IPS-18a (cell line): Measurements from ENCODE around the gene PTPRN2.

Experiments
- H3K27ac ChIP-seq: one replicate; pipeline ENCODE4 v1.5.1; 2013; ENCODE audit warnings: low read length
- H3K27me3 ChIP-seq: one replicate; pipeline ENCODE4 v1.6.1; 2013; ENCODE audit warnings: mild to moderate bottlenecking, low read length; ENCODE audit not compliant: control insufficient read depth, insufficient read depth
- H3K36me3 ChIP-seq: one replicate; pipeline ENCODE4 v1.6.1; 2013; ENCODE audit warnings: low read depth, low read length; ENCODE audit not compliant: control insufficient read depth
- H3K4me1 ChIP-seq: one replicate; pipeline ENCODE4 v1.6.1; 2013; ENCODE audit warnings: low read depth, low read length; ENCODE audit not compliant: control insufficient read depth
- H3K4me3 ChIP-seq: one replicate; pipeline ENCODE4 v1.5.1; 2013; ENCODE audit warnings: low read length
- H3K9ac ChIP-seq: one replicate; pipeline ENCODE4 v1.6.1; 2013; ENCODE audit warnings: mild to moderate bottlenecking, low read length, moderate library complexity
- H3K9me3 ChIP-seq: one replicate; pipeline ENCODE4 v1.6.1; 2013; ENCODE audit warnings: low read depth, low read length; ENCODE audit not compliant: control insufficient read depth

PTPRN2 gene

GRCh38 chr7:158570449-158571170, 17.0 kb downstream of the PTPRN2 start:
- Histone ChIP-seq H3K9me3 (no peaks in the 10 kb centered on the region), H3K4me1 (peaks cover 7% of the 10 kb centered on the region), H3K4me3 (no peak overlapping the region), H3K9ac (no peak overlapping the region), H3K27ac (no peak overlapping the region), H3K36me3 (no peaks in the 10 kb centered on the region), H3K27me3 (no peaks in the 10 kb centered on the region)

- no peaks in the 10 kb centered on the region for H3K27me3 ChIP-seq
- H3K9me3 ChIP-seq, result no peaks in the 10 kb centered on the region
Measured at GRCh38 chr7:158569858-158570323, 17.7 kb downstream of the PTPRN2 start.

GRCh38 chr7:158568974-158569857, 18.4 kb downstream of the PTPRN2 start:
- no peaks in the 10 kb centered on the region for H3K36me3 ChIP-seq
- no peak overlapping the region for H3K4me3 ChIP-seq
- H3K9me3 ChIP-seq, result no peaks in the 10 kb centered on the region
- no peaks in the 10 kb centered on the region for H3K27me3 ChIP-seq
- H3K9ac ChIP-seq, result no peak overlapping the region
- H3K27ac ChIP-seq, result no peak overlapping the region
- peaks cover 7% of the 10 kb centered on the region for H3K4me1 ChIP-seq

More at GRCh38 chr7:158569858-158570323, 17.7 kb downstream of the PTPRN2 start:
- H3K4me3 ChIP-seq, result no peak overlapping the region
- no peak overlapping the region for H3K9ac ChIP-seq
- H3K36me3 ChIP-seq, result no peaks in the 10 kb centered on the region
- no peak overlapping the region for H3K27ac ChIP-seq
- H3K4me1 ChIP-seq, result peaks cover 7% of the 10 kb centered on the region

- Histone ChIP-seq H3K9ac (no peak overlapping the region), H3K27me3 (no peaks in the 10 kb centered on the region), H3K4me1 (peaks cover 14% of the 10 kb centered on the region), H3K9me3 (no peaks in the 10 kb centered on the region), H3K27ac (no peak overlapping the region), H3K36me3 (no peaks in the 10 kb centered on the region), H3K4me3 (no peak overlapping the region)
Measured at GRCh38 chr7:158567153-158567603, 20.4 kb downstream of the PTPRN2 start.

GRCh38 chr7:158564663-158565035, 23.0 kb downstream of the PTPRN2 start:
- Histone ChIP-seq H3K9me3 (no peaks in the 10 kb centered on the region), H3K36me3 (no peaks in the 10 kb centered on the region), H3K27ac (no peak overlapping the region), H3K9ac (no peak overlapping the region), H3K27me3 (no peaks in the 10 kb centered on the region), H3K4me3 (no peak overlapping the region), H3K4me1 (peaks cover 15% of the 10 kb centered on the region)

GRCh38 chr7:158563911-158564662, 23.5 kb downstream of the PTPRN2 start:
- H3K36me3 ChIP-seq, result no peaks in the 10 kb centered on the region
- no peak overlapping the region for H3K9ac ChIP-seq
- H3K9me3 ChIP-seq, result no peaks in the 10 kb centered on the region
- no peak overlapping the region for H3K27ac ChIP-seq
- H3K27me3 ChIP-seq, result no peaks in the 10 kb centered on the region
- H3K4me3 ChIP-seq, result no peak overlapping the region
- peaks cover 15% of the 10 kb centered on the region for H3K4me1 ChIP-seq

- Histone ChIP-seq H3K27me3 (no peaks in the 10 kb centered on the region), H3K9me3 (no peaks in the 10 kb centered on the region), H3K4me3 (no peak overlapping the region), H3K27ac (no peak overlapping the region), H3K9ac (no peak overlapping the region), H3K36me3 (no peaks in the 10 kb centered on the region), H3K4me1 (peaks cover 15% of the 10 kb centered on the region)
Measured at GRCh38 chr7:158563051-158563450, 24.6 kb downstream of the PTPRN2 start.

- Histone ChIP-seq H3K4me1 (peaks cover 15% of the 10 kb centered on the region), H3K4me3 (no peak overlapping the region), H3K27ac (no peak overlapping the region), H3K9me3 (no peaks in the 10 kb centered on the region), H3K9ac (no peak overlapping the region), H3K27me3 (no peaks in the 10 kb centered on the region), H3K36me3 (no peaks in the 10 kb centered on the region)
Measured at GRCh38 chr7:158562517-158562916, 25.1 kb downstream of the PTPRN2 start.

- Histone ChIP-seq H3K9me3 (no peaks in the 10 kb centered on the region), H3K27me3 (no peaks in the 10 kb centered on the region), H3K9ac (no peak overlapping the region), H3K4me1 (peaks cover 9% of the 10 kb centered on the region), H3K36me3 (no peaks in the 10 kb centered on the region), H3K4me3 (no peak overlapping the region), H3K27ac (no peak overlapping the region)
Measured at GRCh38 chr7:158561659-158562058, 26.0 kb downstream of the PTPRN2 start.

- peaks cover 9% of the 10 kb centered on the region for H3K4me1 ChIP-seq
- no peak overlapping the region for H3K27ac ChIP-seq
- H3K27me3 ChIP-seq, result no peaks in the 10 kb centered on the region
- H3K4me3 ChIP-seq, result no peak overlapping the region
- no peaks in the 10 kb centered on the region for H3K9me3 ChIP-seq
- H3K36me3 ChIP-seq, result no peaks in the 10 kb centered on the region
- no peak overlapping the region for H3K9ac ChIP-seq
Measured at GRCh38 chr7:158560386-158560785, 27.2 kb downstream of the PTPRN2 start.

GRCh38 chr7:158559356-158559755, 28.3 kb downstream of the PTPRN2 start:
- Histone ChIP-seq H3K9me3 (no peaks in the 10 kb centered on the region), H3K4me3 (no peak overlapping the region), H3K27me3 (no peaks in the 10 kb centered on the region), H3K36me3 (no peaks in the 10 kb centered on the region), H3K27ac (no peak overlapping the region), H3K4me1 (peaks cover 9% of the 10 kb centered on the region), H3K9ac (no peak overlapping the region)
